Subcutaneous abdominal adipose tissue (tissue), 5 donors: ENCODE data around the gene PIANP.
"Not testable (repeated sequence)": the region's sequence is repeated elsewhere in the genome, so short reads cannot be mapped to it uniquely, and the experiment has no call there.

Source experiments
- H3K27ac ChIP-seq: one replicate; pipeline ENCODE4 v1.7.0; 2013; ENCODE audit warnings: low read depth, mild to moderate bottlenecking, inconsistent platforms, low read length, moderate library complexity
- H3K27me3 ChIP-seq, 5 donors: one replicate each; pipeline ENCODE4 v1.7.0; 2013; ENCODE audit warnings: low read length in 5 of 5, inconsistent platforms in 1 of 5; ENCODE audit not compliant: control insufficient read depth in 5 of 5, insufficient read depth in 4 of 5
- H3K36me3 ChIP-seq, 5 donors: one replicate each; pipeline ENCODE4 v1.7.0; 2013; ENCODE audit warnings: low read length in 5 of 5; ENCODE audit not compliant: control insufficient read depth in 5 of 5, insufficient read depth in 5 of 5
- H3K4me1 ChIP-seq, 5 donors: one replicate each; pipeline ENCODE4 v1.7.0; 2013; ENCODE audit warnings: low read length in 5 of 5, mild to moderate bottlenecking in 3 of 5, moderate library complexity in 1 of 5; ENCODE audit not compliant: control insufficient read depth in 5 of 5, insufficient read depth in 5 of 5
- H3K4me3 ChIP-seq, 5 donors: one replicate each; pipeline ENCODE4 v1.7.0; 2013; ENCODE audit warnings: low read length in 5 of 5, low read depth in 1 of 5
- H3K9ac ChIP-seq, 5 donors: one replicate each; pipeline ENCODE4 v1.7.0; 2013; ENCODE audit warnings: low read length in 5 of 5, mild to moderate bottlenecking in 4 of 5, moderate library complexity in 3 of 5
- H3K9me3 ChIP-seq, 5 donors: one replicate each; pipeline ENCODE4 v1.7.0; 2013; ENCODE audit warnings: low read length in 5 of 5; ENCODE audit not compliant: control insufficient read depth in 5 of 5
- donor health status: healthy.
- donor health status: healthy.
- donor health status: healthy.
- donor health status: healthy.
- donor health status: healthy.

Gene PIANP

GRCh38 chr12:6700646-6701051, at the start of gene PIANP:
Gene PIANP, minus strand, starts transcription at chr12:6700815. Its CDS starts 2,754 bp downstream, at chr12:6698061.
- no peaks in the 10 kb centered on the region for H3K36me3 ChIP-seq
- peaks cover 0 to 15% (median 9%) of the 10 kb centered on the region in 5 donors for H3K4me1 ChIP-seq
- peak within 1 kb of the TSS in 2 of 5 donors; percentile 37 to 45 for H3K4me3 ChIP-seq
- no peak within 1 kb of the TSS for H3K27ac ChIP-seq
- H3K9me3 ChIP-seq = no peaks in the 10 kb centered on the region
- no peak within 1 kb of the TSS for H3K9ac ChIP-seq
- H3K27me3 ChIP-seq = peaks cover 49 to 73% (median 62%) of the 10 kb centered on the region in 5 donors

- peaks cover 5 to 58% (median 53%) of the 10 kb centered on the region in 5 donors for H3K36me3 ChIP-seq
- no peaks in the 10 kb centered on the region for H3K27me3 ChIP-seq
- no peaks in the 10 kb centered on the region for H3K9me3 ChIP-seq
- no peak overlapping the region for H3K4me3 ChIP-seq
- peaks cover 10 to 37% (median 24%) of the 10 kb centered on the region in 5 donors for H3K4me1 ChIP-seq
- no peak overlapping the region for H3K27ac ChIP-seq
- H3K9ac ChIP-seq = no peak overlapping the region
These were observed 48.1 kb upstream of the PIANP start for GRCh38 chr12:6748761-6749160.

- H3K9me3 ChIP-seq = no peaks in the 10 kb centered on the region
- no peak overlapping the region for H3K27ac ChIP-seq
- no peak overlapping the region for H3K9ac ChIP-seq
- H3K4me3 ChIP-seq = no peak overlapping the region
- peaks cover 5 to 58% (median 53%) of the 10 kb centered on the region in 5 donors for H3K36me3 ChIP-seq
- peaks cover 8 to 24% (median 19%) of the 10 kb centered on the region in 5 donors for H3K4me1 ChIP-seq
- no peaks in the 10 kb centered on the region for H3K27me3 ChIP-seq
These were observed 46.6 kb upstream of the PIANP start for GRCh38 chr12:6747216-6747615.

GRCh38 chr12:6745741-6746525, 45.3 kb upstream of the PIANP start:
- Histone ChIP-seq H3K27me3 (no peaks in the 10 kb centered on the region), H3K36me3 (peaks cover 5 to 49% (median 45%) of the 10 kb centered on the region in 5 donors), H3K27ac (peak overlapping the region; percentile 14), H3K9me3 (no peaks in the 10 kb centered on the region), H3K9ac (peak overlapping the region in 3 of 5 donors; percentile 19 to 41 (median 31)), H3K4me1 (peaks cover 4 to 18% (median 12%) of the 10 kb centered on the region in 5 donors), H3K4me3 (peak overlapping the region in 1 of 5 donors; percentile 24)

- not testable (repeated sequence) for H3K9ac ChIP-seq, H3K9me3 ChIP-seq, H3K4me3 ChIP-seq, H3K27ac ChIP-seq, H3K27me3 ChIP-seq
- peaks cover 0 to 25% (median 20%) of the 10 kb centered on the region in 5 donors for H3K36me3 ChIP-seq
- peaks cover 4 to 18% (median 12%) of the 10 kb centered on the region in 5 donors for H3K4me1 ChIP-seq
These were observed 42.7 kb upstream of the PIANP start for GRCh38 chr12:6743300-6743699.

GRCh38 chr12:6742834-6743233, 42.2 kb upstream of the PIANP start:
- H3K4me1 ChIP-seq = peaks cover 4 to 18% (median 12%) of the 10 kb centered on the region in 5 donors

GRCh38 chr12:6742080-6742479, 41.5 kb upstream of the PIANP start:
- peaks cover 0 to 12% (median 8%) of the 10 kb centered on the region in 5 donors for H3K36me3 ChIP-seq
- H3K4me1 ChIP-seq = peaks cover 4 to 18% (median 12%) of the 10 kb centered on the region in 5 donors
- not testable (repeated sequence) for H3K9ac ChIP-seq, H3K27me3 ChIP-seq, H3K9me3 ChIP-seq, H3K27ac ChIP-seq, H3K4me3 ChIP-seq

More at GRCh38 chr12:6742834-6743233, 42.2 kb upstream of the PIANP start:
- Histone ChIP-seq H3K27ac (no peak overlapping the region), H3K36me3 (peaks cover 0 to 20% (median 15%) of the 10 kb centered on the region in 5 donors), H3K9me3 (no peaks in the 10 kb centered on the region), H3K4me3 (no peak overlapping the region), H3K9ac (no peak overlapping the region), H3K27me3 (no peaks in the 10 kb centered on the region)

- peaks cover 0 to 24% (median 8%) of the 10 kb centered on the region in 5 donors for H3K36me3 ChIP-seq
- H3K27me3 ChIP-seq = no peaks in the 10 kb centered on the region
- H3K9me3 ChIP-seq = no peaks in the 10 kb centered on the region
- H3K9ac ChIP-seq = no peak overlapping the region
- no peak overlapping the region for H3K27ac ChIP-seq
- H3K4me1 ChIP-seq = peaks cover 0 to 17% (median 15%) of the 10 kb centered on the region in 5 donors
- H3K4me3 ChIP-seq = no peak overlapping the region
These were observed 36.1 kb upstream of the PIANP start for GRCh38 chr12:6736754-6737153.

GRCh38 chr12:6735448-6736191, 35.0 kb upstream of the PIANP start:
- H3K4me1 ChIP-seq = peaks cover 0 to 17% (median 15%) of the 10 kb centered on the region in 5 donors
- peak overlapping the region; percentile 49 for H3K27ac ChIP-seq

More at GRCh38 chr12:6735448-6736191, 35.0 kb upstream of the PIANP start:
- peak overlapping the region in 2 of 5 donors; percentile 24 to 28 for H3K9ac ChIP-seq
- H3K27me3 ChIP-seq = no peaks in the 10 kb centered on the region
- no peak overlapping the region for H3K4me3 ChIP-seq
- no peaks in the 10 kb centered on the region for H3K9me3 ChIP-seq
- H3K36me3 ChIP-seq = peaks cover 0 to 36% (median 18%) of the 10 kb centered on the region in 5 donors
